GM13976 (cell line): Measurements from ENCODE around the gene SMC6.
A peak's percentile ranks its signal among the peaks of the same experiment; 100 is the strongest.

Experiments used
- DNase-seq: peaks from one replicate; pipeline ENCODE4 v3.0.0; 2012; ENCODE audit warnings: low spot score
- CTCF ChIP-seq: IDR thresholded peaks from 2 replicates; pipeline ENCODE4 v1.5.1; 2012; ENCODE audit warnings: borderline replicate concordance, mild to moderate bottlenecking; ENCODE audit not compliant: insufficient read depth; ENCODE audit errors: extremely low read depth, missing control alignments, control extremely low read depth
- in situ Hi-C: fragments of 300-500 bp; cut with MboI; formaldehyde crosslinking; loops from one replicate; pipeline ENCODE4 v1.12.0; 2022; ENCODE audit warnings: low sequenced_read_pairs, mixed read lengths, inconsistent platforms; ENCODE audit not compliant: unreplicated experiment

SMC6 gene

GRCh38 chr2:17728210-17728609, 25.4 kb downstream of the SMC6 start:
- in situ Hi-C loops, result no loop called here
- TF ChIP-seq CTCF, result no peak
- no peak for DNase-seq

GRCh38 chr2:17719562-17720371, 33.8 kb downstream of the SMC6 start:
- TF ChIP-seq CTCF, result peak; percentile 65
- in situ Hi-C loops, result no loop called here
- DNase-seq, result peak; percentile 15

GRCh38 chr2:17718689-17719088, 34.9 kb downstream of the SMC6 start:
- TF ChIP-seq CTCF, result no peak
- DNase-seq, result no peak
- in situ Hi-C loops, result no loop called here

GRCh38 chr2:17717666-17718065, 35.9 kb downstream of the SMC6 start:
- TF ChIP-seq CTCF, result no peak
- in situ Hi-C loops, result no loop called here
- DNase-seq, result no peak

- in situ Hi-C loops, result no loop called here
- TF ChIP-seq CTCF, result no peak
Observed at GRCh38 chr2:17713291-17713690, 40.3 kb downstream of the SMC6 start.

GRCh38 chr2:17710547-17711248, 42.9 kb downstream of the SMC6 start:
- no peak for TF ChIP-seq CTCF
- in situ Hi-C loops, result no loop called here
- no peak for DNase-seq

More at GRCh38 chr2:17713291-17713690, 40.3 kb downstream of the SMC6 start:
- DNase-seq, result no peak
